ENCODE measurements around the gene ALPK3. TPM values are rescaled to one million over a fixed set of nuclear protein-coding genes. Genes with fewer than 3 reads are reported as not detected.

ALPK3 gene
- total and polyA plus RNA-seq, 2 donors (not counting 3 experiments of a cell fraction or from before 2014, with no cell fraction given): 18.4 to 36.2 TPM

- no peaks in the 10 kb centered on the region for H4K20me1 ChIP-seq (replicated peaks; ENCODE audit: control insufficient read depth, extremely low read depth, insufficient read depth, low read length)
- H3K9me3 ChIP-seq (replicated peaks; ENCODE audit: control insufficient read depth, insufficient read depth, low read length): no peaks in the 10 kb centered on the region
- BruUV-seq (replicated peaks): no TSS peak
- DNase-seq (ENCODE audit: low read depth, low spot score) (no peak), FAIRE-seq (no peak)
- no peaks in the 10 kb centered on the region for H3K36me3 ChIP-seq (ENCODE audit: control insufficient read depth in 2 of 2, extremely low read depth in 1 of 2, insufficient read depth in 2 of 2, low read length in 2 of 2)
- no peaks in the 10 kb centered on the region for H3K79me2 ChIP-seq (ENCODE audit: control insufficient read depth, insufficient read depth, low read length)
- ChIA-PET POLR2A (no interaction called here), CTCF (no interaction called here)
- no peak overlapping the region for H3K4me2 ChIP-seq (ENCODE audit: insufficient read depth, low read length)
- no peaks in the 10 kb centered on the region for H3K9me1 ChIP-seq (replicated peaks; ENCODE audit: control insufficient read depth, extremely low read depth, insufficient read depth, low read length)
- H3K27me3 ChIP-seq (ENCODE audit: control insufficient read depth in 2 of 2, insufficient read depth in 2 of 2, low read length in 2 of 2): no peaks in the 10 kb centered on the region
- no peak overlapping the region for H3K9ac ChIP-seq (replicated peaks; ENCODE audit: extremely low read depth, insufficient read depth, low read length)
- no peak overlapping the region for H2AFZ ChIP-seq (ENCODE audit: low read depth, low read length)
- no peak overlapping the region for H3K27ac ChIP-seq (ENCODE audit: insufficient read depth, low read depth, low read length)
- no peak for TF ChIP-seq POLR2A (IDR thresholded peaks at IDR 0.05; ENCODE audit: low read depth, low read length)
- no peak overlapping the region for H3K4me3 ChIP-seq (replicated peaks in 1 of 3; ENCODE audit: insufficient read depth in 1 of 3, low read depth in 1 of 3, low read length in 3 of 3)
- dilution Hi-C loops (cut with MboI; ENCODE audit: extremely low pct_ligation_motif_present, low sequenced_read_pairs) (no loop called here), intact Hi-C loops (cut with micrococcal nuclease) (no loop called here)
- H3K4me1 ChIP-seq (ENCODE audit: control insufficient read depth, extremely low read depth, insufficient read depth, low read length): peaks cover 12% of the 10 kb centered on the region
These were observed 3.7 kb upstream of the ALPK3 start for GRCh38 chr15:84813435-84813834.

- dilution Hi-C loops (cut with MboI; ENCODE audit: extremely low pct_ligation_motif_present, low sequenced_read_pairs) (no loop called here), intact Hi-C loops (cut with micrococcal nuclease) (no loop called here)
- no peak for FAIRE-seq
- H3K9me3 ChIP-seq (replicated peaks; ENCODE audit: control insufficient read depth, insufficient read depth, low read length): no peaks in the 10 kb centered on the region
- BruUV-seq (replicated peaks): no TSS peak
- peaks cover 2% of the 10 kb centered on the region for H3K79me2 ChIP-seq (ENCODE audit: control insufficient read depth, insufficient read depth, low read length)
- DNase-seq (ENCODE audit: low read depth, low spot score): no peak
- POLR2A ChIA-PET: interaction anchor here (0.6 kb wide), 1 partner anchor 134 kb away, joined by 3 read pairs; no protein-coding TSS in a partner anchor
- H3K27me3 ChIP-seq (ENCODE audit: control insufficient read depth in 2 of 2, insufficient read depth in 2 of 2, low read length in 2 of 2): no peaks in the 10 kb centered on the region
- H3K9ac ChIP-seq (replicated peaks; ENCODE audit: extremely low read depth, insufficient read depth, low read length): no peak overlapping the region
- H3K36me3 ChIP-seq (ENCODE audit: control insufficient read depth in 2 of 2, extremely low read depth in 1 of 2, insufficient read depth in 2 of 2, low read length in 2 of 2): no peaks in the 10 kb centered on the region
- H3K4me3 ChIP-seq (replicated peaks in 1 of 3; ENCODE audit: insufficient read depth in 1 of 3, low read depth in 1 of 3, low read length in 3 of 3): no peak overlapping the region
- H3K27ac ChIP-seq (ENCODE audit: insufficient read depth, low read depth, low read length): no peak overlapping the region
- H4K20me1 ChIP-seq (replicated peaks; ENCODE audit: control insufficient read depth, extremely low read depth, insufficient read depth, low read length): no peaks in the 10 kb centered on the region
- H3K4me2 ChIP-seq (ENCODE audit: insufficient read depth, low read length): no peak overlapping the region
- CTCF ChIA-PET: no interaction called here
- H3K9me1 ChIP-seq (replicated peaks; ENCODE audit: control insufficient read depth, extremely low read depth, insufficient read depth, low read length): no peaks in the 10 kb centered on the region
- TF ChIP-seq CTCF (IDR thresholded peaks at IDR 0.05; ENCODE audit: extremely low read depth in 1 of 2, insufficient read depth in 1 of 2, low read depth in 1 of 2, low read length in 2 of 2) (no peak), FOS (IDR thresholded peaks at IDR 0.05; ENCODE audit: borderline replicate concordance, insufficient read depth, low read length) (no peak), GATA2 (IDR thresholded peaks at IDR 0.05; ENCODE audit: insufficient read depth, insufficient read length, low read depth, low read length) (no peak), JUN (IDR thresholded peaks at IDR 0.05; ENCODE audit: borderline replicate concordance, insufficient read depth, insufficient read length, low read depth) (no peak), POLR2AphosphoS5 (IDR thresholded peaks at IDR 0.05; ENCODE audit: insufficient read depth, low read depth, low read length) (no peak), MYC (IDR thresholded peaks at IDR 0.05; ENCODE audit: low read depth, low read length) (no peak)
- no peak overlapping the region for H2AFZ ChIP-seq (ENCODE audit: low read depth, low read length)
- H3K4me1 ChIP-seq (ENCODE audit: control insufficient read depth, extremely low read depth, insufficient read depth, low read length): peaks cover 17% of the 10 kb centered on the region
These were observed 3.2 kb upstream of the ALPK3 start for GRCh38 chr15:84813931-84814330.

Data from endothelial cell of umbilical vein (primary cell).